Testis (tissue), 2 donors: ENCODE data around the gene FANCE.

Experiments
- POLR2A ChIP-seq: fragments of 450-650 bp; IDR thresholded peaks from one replicate; pipeline ENCODE4 v1.6.1; 2017; ENCODE audit warnings: antibody characterized with exemption, mild to moderate bottlenecking, moderate library complexity
- TF ChIP-seq, protein P1 (sequence below), 3 experiments: fragments of 450-650 bp in 2 of 3; fragments of 200-600 bp in 1 of 3; sonication (generic) in 1 of 3; IDR thresholded peaks; one replicate each; pipeline ENCODE4 v1.5.1; 2016 to 2019; ENCODE audit warnings: antibody characterized with exemption in 3 of 3, mild to moderate bottlenecking in 2 of 3, moderate library complexity in 1 of 3

DNA sequence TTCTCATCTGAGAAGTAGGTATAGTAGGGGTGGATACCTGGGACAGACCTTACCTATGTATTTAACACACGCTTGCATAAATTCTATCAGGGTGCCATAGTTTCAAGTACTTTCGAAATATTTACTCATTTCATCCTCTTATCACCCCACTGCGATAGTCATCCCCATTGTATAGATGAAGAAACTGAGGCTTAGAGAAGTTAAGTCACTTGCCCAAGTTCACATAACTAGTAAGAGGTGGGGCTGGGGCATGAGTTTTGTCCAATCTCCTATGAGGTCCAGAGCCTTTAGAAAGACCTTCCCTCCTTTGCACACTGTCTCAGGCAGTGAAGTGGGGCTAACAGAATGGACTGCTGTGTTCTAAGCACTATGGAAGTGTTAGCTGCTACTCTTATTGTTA is 54.4 kb downstream of the FANCE start:
- TF ChIP-seq, protein P1, sequence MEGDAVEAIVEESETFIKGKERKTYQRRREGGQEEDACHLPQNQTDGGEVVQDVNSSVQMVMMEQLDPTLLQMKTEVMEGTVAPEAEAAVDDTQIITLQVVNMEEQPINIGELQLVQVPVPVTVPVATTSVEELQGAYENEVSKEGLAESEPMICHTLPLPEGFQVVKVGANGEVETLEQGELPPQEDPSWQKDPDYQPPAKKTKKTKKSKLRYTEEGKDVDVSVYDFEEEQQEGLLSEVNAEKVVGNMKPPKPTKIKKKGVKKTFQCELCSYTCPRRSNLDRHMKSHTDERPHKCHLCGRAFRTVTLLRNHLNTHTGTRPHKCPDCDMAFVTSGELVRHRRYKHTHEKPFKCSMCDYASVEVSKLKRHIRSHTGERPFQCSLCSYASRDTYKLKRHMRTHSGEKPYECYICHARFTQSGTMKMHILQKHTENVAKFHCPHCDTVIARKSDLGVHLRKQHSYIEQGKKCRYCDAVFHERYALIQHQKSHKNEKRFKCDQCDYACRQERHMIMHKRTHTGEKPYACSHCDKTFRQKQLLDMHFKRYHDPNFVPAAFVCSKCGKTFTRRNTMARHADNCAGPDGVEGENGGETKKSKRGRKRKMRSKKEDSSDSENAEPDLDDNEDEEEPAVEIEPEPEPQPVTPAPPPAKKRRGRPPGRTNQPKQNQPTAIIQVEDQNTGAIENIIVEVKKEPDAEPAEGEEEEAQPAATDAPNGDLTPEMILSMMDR (IDR thresholded peaks at IDR 0.05), result no peak
- no peak for TF ChIP-seq POLR2A
